ENCODE results near the gene GSC2. TPM values are rescaled to one million over a fixed set of nuclear protein-coding genes. Genes with fewer than 3 reads are reported as not detected.

The GSC2 gene
- total RNA-seq, 1 experiment from 2014 or later, result not detected

- ChIA-PET POLR2A (no interaction called here), CTCF (no interaction called here)
- Mint-ChIP-seq H3K27me3 (ENCODE audit: insufficient read depth, unreplicated experiment) (no peaks in the 10 kb centered on the region), H3K27ac (ENCODE audit: unreplicated experiment) (no peak overlapping the region), H3K4me3 (ENCODE audit: unreplicated experiment) (no peak overlapping the region), H3K9me3 (ENCODE audit: unreplicated experiment) (no peaks in the 10 kb centered on the region), H3K36me3 (ENCODE audit: insufficient read depth, unreplicated experiment) (no peaks in the 10 kb centered on the region), H3K4me1 (ENCODE audit: low read depth, unreplicated experiment) (peaks cover 5% of the 10 kb centered on the region)
- Histone ChIP-seq H3K27me3 (replicated peaks; ENCODE audit: control insufficient read depth, insufficient read depth, low read length) (no peaks in the 10 kb centered on the region), H3K4me3 (ENCODE audit: low read depth, low read length) (no peak overlapping the region), H3K9me3 (no peaks in the 10 kb centered on the region), H3K4me1 (peaks cover 9% of the 10 kb centered on the region; the same call in 1 of the 2 replicates), H3K36me3 (ENCODE audit: control insufficient read depth, insufficient read depth, low read length) (no peaks in the 10 kb centered on the region; the same call in 1 of the 2 replicates)
- intact Hi-C loops (cut with micrococcal nuclease; ENCODE audit: unreplicated experiment), result no loop called here
- no peak for DNase-seq
- TF ChIP-seq, protein P1, sequence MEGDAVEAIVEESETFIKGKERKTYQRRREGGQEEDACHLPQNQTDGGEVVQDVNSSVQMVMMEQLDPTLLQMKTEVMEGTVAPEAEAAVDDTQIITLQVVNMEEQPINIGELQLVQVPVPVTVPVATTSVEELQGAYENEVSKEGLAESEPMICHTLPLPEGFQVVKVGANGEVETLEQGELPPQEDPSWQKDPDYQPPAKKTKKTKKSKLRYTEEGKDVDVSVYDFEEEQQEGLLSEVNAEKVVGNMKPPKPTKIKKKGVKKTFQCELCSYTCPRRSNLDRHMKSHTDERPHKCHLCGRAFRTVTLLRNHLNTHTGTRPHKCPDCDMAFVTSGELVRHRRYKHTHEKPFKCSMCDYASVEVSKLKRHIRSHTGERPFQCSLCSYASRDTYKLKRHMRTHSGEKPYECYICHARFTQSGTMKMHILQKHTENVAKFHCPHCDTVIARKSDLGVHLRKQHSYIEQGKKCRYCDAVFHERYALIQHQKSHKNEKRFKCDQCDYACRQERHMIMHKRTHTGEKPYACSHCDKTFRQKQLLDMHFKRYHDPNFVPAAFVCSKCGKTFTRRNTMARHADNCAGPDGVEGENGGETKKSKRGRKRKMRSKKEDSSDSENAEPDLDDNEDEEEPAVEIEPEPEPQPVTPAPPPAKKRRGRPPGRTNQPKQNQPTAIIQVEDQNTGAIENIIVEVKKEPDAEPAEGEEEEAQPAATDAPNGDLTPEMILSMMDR (IDR thresholded peaks at IDR 0.05; ENCODE audit: insufficient read depth in 1 of 2, low read depth in 1 of 2, low read length in 1 of 2, severe bottlenecking in 1 of 2, unreplicated experiment in 1 of 2), result no peak
- BruUV-seq (replicated peaks), result no TSS peak
Observed at GRCh38 chr22:19110064-19110458, 40.0 kb downstream of the GSC2 start.

DNA sequence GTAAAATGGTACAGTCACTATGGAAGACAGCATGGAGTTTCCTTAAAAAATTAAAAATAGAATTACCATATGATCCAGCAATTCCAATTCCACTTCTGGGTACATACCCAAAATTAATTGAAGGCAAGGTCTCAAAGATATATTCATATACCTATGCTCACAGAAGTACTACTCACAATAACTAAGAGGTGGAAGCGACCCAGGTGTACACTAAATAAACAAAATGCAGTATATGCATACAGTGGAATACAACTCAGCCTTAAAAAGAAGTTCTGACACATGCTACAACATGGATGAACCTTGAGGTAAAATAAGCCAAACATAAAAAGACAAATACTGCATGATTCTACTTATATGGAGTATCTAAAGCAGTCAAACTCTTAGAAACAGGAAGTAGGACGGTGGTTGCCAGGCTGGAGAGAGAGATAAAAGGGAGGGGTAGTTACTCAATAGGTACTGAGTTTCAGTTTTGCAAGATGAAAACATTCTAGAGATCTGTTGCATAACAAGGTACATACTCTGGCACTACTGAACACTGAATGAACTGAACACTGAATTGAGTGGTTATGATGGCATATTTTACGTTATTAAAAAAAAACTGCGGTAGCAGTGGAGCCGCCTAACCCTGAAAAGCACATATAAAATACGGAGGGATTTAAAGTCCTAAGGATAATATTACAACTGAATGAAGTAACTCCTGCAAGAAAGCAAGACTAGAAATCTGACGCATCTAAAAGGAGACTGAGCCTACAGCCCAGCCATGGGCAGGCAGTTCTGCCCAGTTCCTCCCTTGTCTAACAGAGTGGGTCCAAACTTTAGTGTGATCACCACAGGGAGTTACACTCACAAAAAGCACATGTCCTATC, 40.7 kb downstream of the GSC2 start:
- TF ChIP-seq, protein P1 (IDR thresholded peaks at IDR 0.05; ENCODE audit: insufficient read depth in 1 of 2, low read depth in 1 of 2, low read length in 1 of 2, severe bottlenecking in 1 of 2, unreplicated experiment in 1 of 2), result no peak
- no peak overlapping the region for H3K27ac Mint-ChIP-seq (ENCODE audit: unreplicated experiment)
- no peaks in the 10 kb centered on the region for H3K27me3 Mint-ChIP-seq (ENCODE audit: insufficient read depth, unreplicated experiment)
- Histone ChIP-seq H3K27me3 (replicated peaks; ENCODE audit: control insufficient read depth, insufficient read depth, low read length) (no peaks in the 10 kb centered on the region), H3K4me3 (ENCODE audit: low read depth, low read length) (no peak overlapping the region), H3K4me1 (peaks cover 9% of the 10 kb centered on the region; the same call in 1 of the 2 replicates), H3K36me3 (ENCODE audit: control insufficient read depth, insufficient read depth, low read length) (no peaks in the 10 kb centered on the region; the same call in 1 of the 2 replicates), H3K9me3 (no peaks in the 10 kb centered on the region)
- H3K9me3 Mint-ChIP-seq (ENCODE audit: unreplicated experiment), result no peaks in the 10 kb centered on the region
- DNase-seq, result peak in 1 of 2 experiments; percentile 37
- ChIA-PET POLR2A (no interaction called here), CTCF (no interaction called here)
- intact Hi-C loops (cut with micrococcal nuclease; ENCODE audit: unreplicated experiment), result loop anchor here (1.0 kb wide), 1 partner anchor 13 kb away; the partner anchor contains the start of gene DGCR2
- H3K4me1 Mint-ChIP-seq (ENCODE audit: low read depth, unreplicated experiment), result peaks cover 5% of the 10 kb centered on the region
- H3K36me3 Mint-ChIP-seq (ENCODE audit: insufficient read depth, unreplicated experiment), result no peaks in the 10 kb centered on the region
- no peak overlapping the region for H3K4me3 Mint-ChIP-seq (ENCODE audit: unreplicated experiment)
- BruUV-seq (replicated peaks), result no TSS peak

DNA sequence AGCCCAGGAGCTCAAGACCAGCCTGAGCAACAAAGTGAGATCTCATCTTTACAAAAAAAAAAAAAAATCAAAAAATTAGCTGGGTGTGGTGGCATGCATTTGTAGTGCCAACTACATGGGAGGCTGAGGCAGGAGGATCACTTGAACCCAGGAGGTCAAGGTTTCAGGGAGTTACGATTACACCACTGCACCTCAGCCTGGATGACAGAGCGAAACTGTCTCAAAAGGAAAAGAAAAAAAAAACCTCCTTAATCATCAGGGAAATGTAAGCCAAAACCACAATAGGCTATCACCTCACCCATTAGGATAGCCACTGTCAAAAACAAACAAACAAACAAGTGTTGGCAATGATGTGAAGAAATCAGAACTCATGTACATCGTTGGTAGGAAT, 41.3 kb downstream of the GSC2 start:
- POLR2A ChIA-PET, result no interaction called here

More for the DNA sequence above, 41.3 kb downstream of the GSC2 start:
- BruUV-seq (replicated peaks), result no TSS peak
- Histone ChIP-seq H3K4me3 (ENCODE audit: low read depth, low read length) (no peak overlapping the region), H3K4me1 (peaks cover 9% of the 10 kb centered on the region; the same call in 1 of the 2 replicates), H3K27me3 (replicated peaks; ENCODE audit: control insufficient read depth, insufficient read depth, low read length) (no peaks in the 10 kb centered on the region), H3K36me3 (ENCODE audit: control insufficient read depth, insufficient read depth, low read length) (no peaks in the 10 kb centered on the region; the same call in 1 of the 2 replicates), H3K9me3 (no peaks in the 10 kb centered on the region)
- CTCF ChIA-PET, result no interaction called here
- H3K4me3 Mint-ChIP-seq (ENCODE audit: unreplicated experiment), result no peak overlapping the region
- no peaks in the 10 kb centered on the region for H3K9me3 Mint-ChIP-seq (ENCODE audit: unreplicated experiment)
- no peak overlapping the region for H3K27ac Mint-ChIP-seq (ENCODE audit: unreplicated experiment)
- no peaks in the 10 kb centered on the region for H3K36me3 Mint-ChIP-seq (ENCODE audit: insufficient read depth, unreplicated experiment)
- H3K4me1 Mint-ChIP-seq (ENCODE audit: low read depth, unreplicated experiment), result peaks cover 5% of the 10 kb centered on the region
- DNase-seq, result no peak
- no peaks in the 10 kb centered on the region for H3K27me3 Mint-ChIP-seq (ENCODE audit: insufficient read depth, unreplicated experiment)
- intact Hi-C loops (cut with micrococcal nuclease; ENCODE audit: unreplicated experiment), result loop anchor here (1.0 kb wide), 1 partner anchor 13 kb away; the partner anchor contains the start of gene DGCR2
- TF ChIP-seq, protein P1 (IDR thresholded peaks at IDR 0.05; ENCODE audit: insufficient read depth in 1 of 2, low read depth in 1 of 2, low read length in 1 of 2, severe bottlenecking in 1 of 2, unreplicated experiment in 1 of 2), result no peak

Measured in Caco-2 (cell line).